Colonic mucosa (tissue), 4 donors: Measurements from ENCODE around the gene MFRP. TPM values are rescaled to one million over a fixed set of nuclear protein-coding genes. Genes with fewer than 3 reads are reported as not detected.

Experiments
- DNase-seq: peaks from one replicate; pipeline ENCODE4 v3.0.0-alpha.2; 2020
- H3K27ac ChIP-seq: fragments of 200-600 bp; one replicate; pipeline ENCODE4 v1.8.0; 2021
- H3K27me3 ChIP-seq: fragments of 200-600 bp; one replicate; pipeline ENCODE4 v1.8.0; 2021
- H3K36me3 ChIP-seq: fragments of 200-600 bp; one replicate; pipeline ENCODE4 v1.8.0; 2021
- H3K4me1 ChIP-seq: fragments of 200-600 bp; one replicate; pipeline ENCODE4 v1.8.0; 2021; ENCODE audit warnings: mild to moderate bottlenecking
- H3K4me3 ChIP-seq: fragments of 200-600 bp; one replicate; pipeline ENCODE4 v1.8.0; 2021
- H3K9ac ChIP-seq, 2 donors: one replicate each; pipeline ENCODE4 v1.7.0; 2013; ENCODE audit warnings: control low read depth in 2 of 2, low read depth in 2 of 2, low read length in 2 of 2
- H3K9me3 ChIP-seq: fragments of 200-600 bp; one replicate; pipeline ENCODE4 v1.8.0; 2021
- CTCF ChIP-seq: fragments of 200-600 bp; IDR thresholded peaks from one replicate; pipeline ENCODE4 v1.8.0; 2022; ENCODE audit warnings: antibody characterized with exemption, mild to moderate bottlenecking
- intact Hi-C: fragments of 100-400 bp; cut with DNase I; formaldehyde crosslinking; loops from one replicate; pipeline ENCODE4 v1.14.1; 2022
- total RNA-seq, 2 donors: library from RNA; stranded (reverse); fragmentation: NEBNext Ultra II Directional in 1 of 2; extraction: Animal tissue kit (Norgen Biotek cat#: 25700) in 1 of 2; gene quantifications; one replicate each; pipeline ENCODE4 v1.2.1, GENCODE V29; 2021
- donor health status: healthy.
- donor health status: DM: no; HTN: no; CAD: no.
- donor health status: DM: no; HTN: no; CAD: no.

Gene MFRP
- total RNA-seq, 2 donors from 2014 or later: not detected

- H3K27me3 ChIP-seq: peaks cover 15% of the 10 kb centered on the region
- intact Hi-C loops: no loop called here
- no peaks in the 10 kb centered on the region for H3K9me3 ChIP-seq
- peak overlapping the region; percentile 70 to 71 for H3K9ac ChIP-seq
- H3K36me3 ChIP-seq: no peaks in the 10 kb centered on the region
- peak overlapping the region; percentile 39 for H3K4me3 ChIP-seq
- peaks cover 8% of the 10 kb centered on the region for H3K4me1 ChIP-seq
- peak; percentile 56 for DNase-seq
- TF ChIP-seq CTCF: no peak
- H3K27ac ChIP-seq: peak overlapping the region; percentile 62
These were observed 25.6 kb downstream of the MFRP start for GRCh38 chr11:119320776-119321524.

- no peak for DNase-seq
- Histone ChIP-seq H3K9ac (peak overlapping the region; percentile 4 to 71), H3K36me3 (no peaks in the 10 kb centered on the region), H3K27me3 (peaks cover 22% of the 10 kb centered on the region), H3K9me3 (no peaks in the 10 kb centered on the region), H3K4me1 (peaks cover 10% of the 10 kb centered on the region), H3K4me3 (peak overlapping the region; percentile 39), H3K27ac (peak overlapping the region; percentile 62)
- intact Hi-C loops: no loop called here
- no peak for TF ChIP-seq CTCF
These were observed 26.2 kb downstream of the MFRP start for GRCh38 chr11:119320240-119320775.

- TF ChIP-seq CTCF: no peak
- intact Hi-C loops: no loop called here
- Histone ChIP-seq H3K9ac (peak overlapping the region in 1 of 2 donors; percentile 47), H3K4me3 (no peak overlapping the region), H3K27me3 (peaks cover 26% of the 10 kb centered on the region), H3K4me1 (peaks cover 15% of the 10 kb centered on the region), H3K9me3 (no peaks in the 10 kb centered on the region), H3K36me3 (no peaks in the 10 kb centered on the region), H3K27ac (peak overlapping the region; percentile 62)
- no peak for DNase-seq
These were observed 26.7 kb downstream of the MFRP start for GRCh38 chr11:119319700-119320239.

- peak overlapping the region in 1 of 2 donors; percentile 47 for H3K9ac ChIP-seq
- peak overlapping the region; percentile 23 for H3K27ac ChIP-seq
- intact Hi-C loops: no loop called here
- no peak overlapping the region for H3K4me3 ChIP-seq
- H3K9me3 ChIP-seq: no peaks in the 10 kb centered on the region
- TF ChIP-seq CTCF: no peak
- H3K27me3 ChIP-seq: peaks cover 30% of the 10 kb centered on the region
- DNase-seq: no peak
- no peaks in the 10 kb centered on the region for H3K36me3 ChIP-seq
- peaks cover 15% of the 10 kb centered on the region for H3K4me1 ChIP-seq
These were observed 27.3 kb downstream of the MFRP start for GRCh38 chr11:119319136-119319699.

GRCh38 chr11:119318240-119319135 lies 28.0 kb downstream of the MFRP start:
- H3K27ac ChIP-seq: peak overlapping the region; percentile 23
- H3K27me3 ChIP-seq: peaks cover 30% of the 10 kb centered on the region
- no peak for TF ChIP-seq CTCF
- H3K4me3 ChIP-seq: no peak overlapping the region
- no peak for DNase-seq
- peaks cover 15% of the 10 kb centered on the region for H3K4me1 ChIP-seq
- peak overlapping the region in 1 of 2 donors; percentile 21 for H3K9ac ChIP-seq
- no peaks in the 10 kb centered on the region for H3K36me3 ChIP-seq
- no peaks in the 10 kb centered on the region for H3K9me3 ChIP-seq
- intact Hi-C loops: no loop called here
